ENCODE results near the gene C4orf54. TPM values are rescaled to one million over a fixed set of nuclear protein-coding genes. Genes with fewer than 3 reads are reported as not detected.

C4orf54 gene
- polyA plus RNA-seq, 1 donor from 2014 or later = not detected

DNA sequence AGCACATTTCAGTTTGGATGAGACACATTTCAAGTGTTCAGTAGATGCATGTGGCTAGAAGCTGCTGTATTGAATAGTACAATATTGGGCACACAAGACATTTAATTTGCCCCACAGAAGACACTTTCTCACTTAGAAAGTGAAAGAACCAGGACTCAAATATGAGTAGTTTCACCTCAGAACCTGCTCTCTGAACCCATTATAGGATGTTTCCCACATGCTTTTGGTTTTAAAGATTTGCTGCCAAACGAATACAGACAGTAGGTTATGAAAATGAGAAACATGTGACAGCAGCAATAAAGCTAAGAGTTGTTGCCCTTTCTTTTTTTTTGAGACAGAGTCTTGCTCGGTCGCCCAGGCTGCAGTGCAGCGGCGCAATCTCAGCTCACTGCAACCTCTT lies 32.3 kb downstream of the C4orf54 start:
- H3K36me3 ChIP-seq (ENCODE audit: insufficient read depth, low read length) = no peaks in the 10 kb centered on the region
- H3K9me2 ChIP-seq (ENCODE audit: insufficient read depth, low read length) = no peaks in the 10 kb centered on the region
- H3F3A ChIP-seq (ENCODE audit: insufficient read depth, low read length, poor library complexity, severe bottlenecking) = no peaks in the 10 kb centered on the region
- no peak overlapping the region for H3K27ac ChIP-seq (ENCODE audit: low read length)
- no peak overlapping the region for H3K4me2 ChIP-seq (ENCODE audit: low read length)
- H4K20me1 ChIP-seq (ENCODE audit: insufficient read depth) = no peaks in the 10 kb centered on the region
- H3K27me3 ChIP-seq (ENCODE audit: insufficient read depth, low read depth, low read length) = no peaks in the 10 kb centered on the region
- H3K9ac ChIP-seq (ENCODE audit: low read length) = no peak overlapping the region
- no peak overlapping the region for H3K4me3 ChIP-seq (ENCODE audit: low read length)
- H3K9me3 ChIP-seq (ENCODE audit: low read length) = no peaks in the 10 kb centered on the region
- H3K79me2 ChIP-seq (replicated peaks; ENCODE audit: insufficient read depth, low read length) = no peaks in the 10 kb centered on the region
- TF ChIP-seq, protein P1, sequence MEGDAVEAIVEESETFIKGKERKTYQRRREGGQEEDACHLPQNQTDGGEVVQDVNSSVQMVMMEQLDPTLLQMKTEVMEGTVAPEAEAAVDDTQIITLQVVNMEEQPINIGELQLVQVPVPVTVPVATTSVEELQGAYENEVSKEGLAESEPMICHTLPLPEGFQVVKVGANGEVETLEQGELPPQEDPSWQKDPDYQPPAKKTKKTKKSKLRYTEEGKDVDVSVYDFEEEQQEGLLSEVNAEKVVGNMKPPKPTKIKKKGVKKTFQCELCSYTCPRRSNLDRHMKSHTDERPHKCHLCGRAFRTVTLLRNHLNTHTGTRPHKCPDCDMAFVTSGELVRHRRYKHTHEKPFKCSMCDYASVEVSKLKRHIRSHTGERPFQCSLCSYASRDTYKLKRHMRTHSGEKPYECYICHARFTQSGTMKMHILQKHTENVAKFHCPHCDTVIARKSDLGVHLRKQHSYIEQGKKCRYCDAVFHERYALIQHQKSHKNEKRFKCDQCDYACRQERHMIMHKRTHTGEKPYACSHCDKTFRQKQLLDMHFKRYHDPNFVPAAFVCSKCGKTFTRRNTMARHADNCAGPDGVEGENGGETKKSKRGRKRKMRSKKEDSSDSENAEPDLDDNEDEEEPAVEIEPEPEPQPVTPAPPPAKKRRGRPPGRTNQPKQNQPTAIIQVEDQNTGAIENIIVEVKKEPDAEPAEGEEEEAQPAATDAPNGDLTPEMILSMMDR (IDR thresholded peaks at IDR 0.05; ENCODE audit: poor library complexity, severe bottlenecking) = no peak
- TF ChIP-seq SMC3 (conservative IDR thresholded peaks at IDR 0.05; ENCODE audit: poor library complexity) (no peak), POLR2AphosphoS5 (IDR thresholded peaks at IDR 0.05) (no peak), EZH2 (IDR thresholded peaks at IDR 0.05; ENCODE audit: borderline replicate concordance, insufficient read depth, low read length, poor library complexity, severe bottlenecking) (no peak), TAF1 (IDR thresholded peaks at IDR 0.05; ENCODE audit: low read depth) (no peak), EP300 (conservative IDR thresholded peaks at IDR 0.05; ENCODE audit: poor library complexity, severe bottlenecking) (no peak), MXI1 (conservative IDR thresholded peaks at IDR 0.05; ENCODE audit: poor library complexity, severe bottlenecking) (no peak), RAD21 (conservative IDR thresholded peaks at IDR 0.05) (no peak), REST (IDR thresholded peaks at IDR 0.05; ENCODE audit: borderline replicate concordance) (no peak)
- H2AFZ ChIP-seq (ENCODE audit: low read depth, low read length) = no peak overlapping the region

GRCh38 chr4:99624141-99624719 lies 33.4 kb downstream of the C4orf54 start:
- H3F3A ChIP-seq (ENCODE audit: insufficient read depth, low read length, poor library complexity, severe bottlenecking) = no peaks in the 10 kb centered on the region

More at GRCh38 chr4:99624141-99624719, 33.4 kb downstream of the C4orf54 start:
- H4K20me1 ChIP-seq (ENCODE audit: insufficient read depth) = no peaks in the 10 kb centered on the region
- no peaks in the 10 kb centered on the region for H3K79me2 ChIP-seq (replicated peaks; ENCODE audit: insufficient read depth, low read length)
- H3K9ac ChIP-seq (ENCODE audit: low read length) = no peak overlapping the region
- H3K4me2 ChIP-seq (ENCODE audit: low read length) = no peak overlapping the region
- H3K9me2 ChIP-seq (ENCODE audit: insufficient read depth, low read length) = no peaks in the 10 kb centered on the region
- no peak overlapping the region for H3K4me3 ChIP-seq (ENCODE audit: low read length)
- no peaks in the 10 kb centered on the region for H3K36me3 ChIP-seq (ENCODE audit: insufficient read depth, low read length)
- no peaks in the 10 kb centered on the region for H3K27me3 ChIP-seq (ENCODE audit: insufficient read depth, low read depth, low read length)
- no peak overlapping the region for H3K27ac ChIP-seq (ENCODE audit: low read length)
- TF ChIP-seq POLR2AphosphoS5 (IDR thresholded peaks at IDR 0.05) (no peak), REST (IDR thresholded peaks at IDR 0.05; ENCODE audit: borderline replicate concordance) (no peak), TAF1 (IDR thresholded peaks at IDR 0.05; ENCODE audit: low read depth) (no peak), EZH2 (IDR thresholded peaks at IDR 0.05; ENCODE audit: borderline replicate concordance, insufficient read depth, low read length, poor library complexity, severe bottlenecking) (no peak), EP300 (conservative IDR thresholded peaks at IDR 0.05; ENCODE audit: poor library complexity, severe bottlenecking) (no peak), SMC3 (conservative IDR thresholded peaks at IDR 0.05; ENCODE audit: poor library complexity) (no peak), MXI1 (conservative IDR thresholded peaks at IDR 0.05; ENCODE audit: poor library complexity, severe bottlenecking) (no peak), RAD21 (conservative IDR thresholded peaks at IDR 0.05) (no peak)
- TF ChIP-seq, protein P1 (IDR thresholded peaks at IDR 0.05; ENCODE audit: poor library complexity, severe bottlenecking) = no peak
- H2AFZ ChIP-seq (ENCODE audit: low read depth, low read length) = no peak overlapping the region
- no peaks in the 10 kb centered on the region for H3K9me3 ChIP-seq (ENCODE audit: low read length)
